GM18505 (cell line): ENCODE measurements around the gene ATF7IP2.
"Not testable (repeated sequence)": the region's sequence is repeated elsewhere in the genome, so short reads cannot be mapped to it uniquely, and the experiment has no call there.

Experiments
- ATAC-seq: cut with Tn5 transposase; IDR thresholded peaks from one replicate; pipeline ENCODE4 v1.9.1; 2021; ENCODE audit not compliant: unreplicated experiment
- POLR2A ChIP-seq: IDR thresholded peaks from 4 replicates; pipeline ENCODE4 v1.6.1; 2011; ENCODE audit warnings: borderline replicate concordance; ENCODE audit not compliant: insufficient read depth, insufficient read length; ENCODE audit errors: extremely low read depth

The ATF7IP2 gene

GRCh38 chr16:10405386-10405939 lies 19.6 kb downstream of the ATF7IP2 start:
- ATAC-seq, result no peak
- no peak for TF ChIP-seq POLR2A

DNA sequence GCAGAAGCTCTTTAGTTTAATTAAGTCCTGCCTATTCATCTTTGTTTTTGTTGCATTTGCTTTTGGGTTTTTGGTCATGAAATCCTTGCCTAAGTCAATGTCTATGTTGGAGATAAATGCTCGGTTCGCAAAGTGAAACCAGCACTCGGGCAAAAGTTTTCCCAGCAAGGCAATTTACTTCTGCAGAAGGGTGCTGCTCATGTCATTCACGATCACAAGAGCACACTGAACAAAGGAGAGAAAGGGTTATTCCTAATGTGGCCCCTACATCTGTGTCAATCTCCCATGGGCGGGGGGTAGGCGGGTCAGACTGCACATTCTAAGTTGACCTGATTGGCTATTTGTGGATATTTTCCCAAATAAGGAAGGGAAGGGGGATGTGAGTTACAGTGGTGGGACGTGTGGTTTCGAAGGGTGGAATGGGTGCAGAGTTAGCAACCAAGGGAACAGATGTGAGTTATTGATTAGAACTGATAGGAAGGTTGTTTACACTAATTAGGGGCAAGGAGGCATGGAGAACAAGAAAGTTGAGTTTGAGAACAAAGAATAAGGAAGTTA lies 23.0 kb downstream of the ATF7IP2 start:
- TF ChIP-seq POLR2A, result no peak
- no peak for ATAC-seq

GRCh38 chr16:10409713-10410112 lies 23.9 kb downstream of the ATF7IP2 start:
- ATAC-seq, result not testable (repeated sequence)

DNA sequence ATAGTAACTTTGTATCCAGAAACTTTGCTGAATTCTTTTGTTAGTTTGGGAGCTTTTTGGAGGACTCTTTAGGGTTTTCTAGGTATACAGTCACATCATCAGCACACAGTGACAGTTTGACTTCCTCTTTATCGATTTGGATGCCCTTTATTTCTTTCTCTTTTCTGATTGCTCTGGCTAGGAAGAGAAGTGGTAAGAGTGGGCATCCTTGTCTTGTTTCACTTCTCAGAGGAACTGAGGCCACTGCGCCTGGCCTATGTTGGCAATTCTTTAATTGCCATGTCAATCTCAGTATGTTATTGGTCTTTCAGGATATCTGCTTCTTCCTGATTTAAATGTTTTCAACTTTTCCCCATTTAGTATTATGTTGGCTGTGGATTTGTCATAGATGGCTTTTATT lies 24.6 kb downstream of the ATF7IP2 start:
- TF ChIP-seq POLR2A, result no peak
- ATAC-seq, result no peak

DNA sequence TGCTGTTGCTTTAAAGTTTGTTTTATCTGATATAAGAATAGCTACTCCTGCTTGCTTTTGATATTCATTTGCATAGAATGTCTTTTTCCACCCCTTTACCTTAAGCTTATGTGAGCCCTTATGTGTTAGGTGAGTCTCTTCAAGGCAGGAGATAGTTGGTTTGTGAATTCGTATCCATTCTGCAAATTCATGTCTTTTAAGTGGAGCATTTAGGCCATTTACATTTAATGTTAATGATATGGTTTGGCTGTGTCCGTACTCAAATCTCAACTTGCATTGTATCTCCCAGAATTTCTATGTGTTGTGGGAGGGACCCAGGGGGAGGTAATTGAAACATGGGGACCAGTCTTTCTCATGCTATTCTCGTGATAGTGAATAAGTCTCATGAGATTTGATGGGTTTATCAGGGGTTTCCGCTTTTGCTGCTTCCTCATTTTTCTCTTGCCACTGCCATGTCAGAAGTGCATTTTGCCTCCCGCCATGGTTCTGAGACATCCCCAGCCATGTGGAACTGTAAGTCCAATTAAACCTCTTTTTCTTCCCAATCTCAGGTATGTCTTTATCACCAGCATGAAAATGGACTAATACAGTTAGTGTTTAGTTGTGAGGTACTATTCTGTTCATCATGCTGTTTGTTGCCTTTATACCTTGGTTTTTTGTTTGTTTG lies 27.2 kb downstream of the ATF7IP2 start:
- no peak for TF ChIP-seq POLR2A
- ATAC-seq, result no peak

DNA sequence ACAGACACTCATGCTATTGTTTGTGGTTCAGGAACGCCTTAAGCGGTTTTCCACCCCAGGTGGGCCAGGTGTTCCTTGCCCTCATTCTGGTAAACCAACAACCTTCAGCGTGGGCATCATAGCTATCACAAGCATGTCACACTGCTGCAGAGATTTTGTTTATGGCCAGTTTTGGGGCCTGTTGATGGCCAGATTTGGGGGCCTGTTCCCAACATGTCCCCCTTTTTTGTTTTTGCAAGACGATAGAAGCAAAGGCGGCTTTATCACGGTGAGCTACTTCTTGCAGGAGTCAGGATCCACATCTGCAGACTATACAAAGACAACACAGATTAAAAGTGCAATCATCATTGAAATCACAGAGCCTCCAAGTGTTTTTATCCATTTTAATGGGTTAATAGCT lies 32.3 kb downstream of the ATF7IP2 start:
- ATAC-seq, result not testable (repeated sequence)

DNA sequence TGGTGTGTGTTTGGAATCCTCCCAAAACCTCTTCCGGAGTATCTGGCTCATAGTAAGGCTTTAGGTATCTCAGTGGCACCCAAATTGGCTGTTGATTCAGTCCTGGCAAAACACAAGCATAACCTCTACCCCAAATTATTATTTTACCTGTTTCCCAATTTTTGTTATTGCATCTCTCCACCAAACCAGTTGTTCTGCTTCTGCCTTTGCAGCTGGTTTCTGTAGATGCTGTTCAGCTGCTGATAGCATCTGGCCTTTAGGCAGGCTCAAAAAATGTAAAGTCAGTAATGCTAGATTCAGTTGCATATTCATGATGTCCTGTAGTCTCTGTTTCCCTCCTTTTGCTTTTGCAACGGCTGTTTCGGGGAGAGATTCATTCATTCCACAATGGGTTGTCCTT lies 33.8 kb downstream of the ATF7IP2 start:
- TF ChIP-seq POLR2A, result no peak
- no peak for ATAC-seq

GRCh38 chr16:10421596-10421995 lies 35.7 kb downstream of the ATF7IP2 start:
- TF ChIP-seq POLR2A, result no peak
- ATAC-seq, result no peak

GRCh38 chr16:10428433-10429168 lies 42.7 kb downstream of the ATF7IP2 start:
- no peak for TF ChIP-seq POLR2A
- ATAC-seq, result no peak

- ATAC-seq, result not testable (repeated sequence)
Observed at GRCh38 chr16:10429299-10429969, 43.6 kb downstream of the ATF7IP2 start.

GRCh38 chr16:10441726-10442125 lies 55.9 kb downstream of the ATF7IP2 start:
- no peak for ATAC-seq
- TF ChIP-seq POLR2A, result no peak

DNA sequence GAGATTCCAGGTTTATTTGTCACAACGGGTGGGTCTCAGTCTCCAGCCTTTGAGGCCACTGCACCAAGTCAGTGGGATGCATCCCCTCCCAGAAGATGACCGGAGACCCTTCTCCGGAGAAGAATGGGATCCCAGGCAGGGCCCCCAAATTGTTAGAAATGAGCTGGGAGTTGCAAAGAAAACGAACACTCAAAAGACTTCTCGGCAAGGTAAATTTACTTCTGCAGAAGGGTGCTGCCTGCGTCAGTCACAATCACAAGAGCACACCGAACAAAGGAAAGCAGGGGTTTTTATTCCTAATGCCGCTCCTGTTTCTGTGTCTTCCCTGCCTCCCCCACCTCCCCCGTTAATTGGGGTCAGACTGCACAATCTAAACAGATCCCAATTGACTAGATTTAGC lies 61.4 kb downstream of the ATF7IP2 start:
- no peak for ATAC-seq
- no peak for TF ChIP-seq POLR2A

- ATAC-seq, result not testable (repeated sequence)
Observed at GRCh38 chr16:10452208-10453158, 66.6 kb downstream of the ATF7IP2 start.

DNA sequence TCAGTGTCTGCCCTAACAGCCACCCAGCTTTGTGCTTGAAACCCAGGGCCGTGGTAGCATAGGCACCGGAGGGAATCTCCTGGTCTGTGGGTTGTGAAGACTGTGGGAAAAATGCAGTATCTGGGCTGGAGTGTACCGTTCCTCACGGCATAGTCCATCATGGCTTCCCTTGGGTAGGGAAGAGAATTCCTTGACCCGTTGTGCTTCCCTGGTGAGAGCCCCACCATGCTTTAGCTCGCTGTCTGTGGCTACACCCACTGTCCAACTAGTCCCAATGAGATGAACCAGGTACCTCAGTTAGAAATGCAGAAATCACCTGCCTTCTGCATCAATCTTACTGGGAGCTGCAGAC lies 67.3 kb downstream of the ATF7IP2 start:
- no peak for ATAC-seq
- TF ChIP-seq POLR2A, result no peak
